Measurements from ENCODE around the gene RDH16.
"Not testable (repeated sequence)": the region's sequence is repeated elsewhere in the genome, so short reads cannot be mapped to it uniquely, and the experiment has no call there.

The RDH16 gene

DNA sequence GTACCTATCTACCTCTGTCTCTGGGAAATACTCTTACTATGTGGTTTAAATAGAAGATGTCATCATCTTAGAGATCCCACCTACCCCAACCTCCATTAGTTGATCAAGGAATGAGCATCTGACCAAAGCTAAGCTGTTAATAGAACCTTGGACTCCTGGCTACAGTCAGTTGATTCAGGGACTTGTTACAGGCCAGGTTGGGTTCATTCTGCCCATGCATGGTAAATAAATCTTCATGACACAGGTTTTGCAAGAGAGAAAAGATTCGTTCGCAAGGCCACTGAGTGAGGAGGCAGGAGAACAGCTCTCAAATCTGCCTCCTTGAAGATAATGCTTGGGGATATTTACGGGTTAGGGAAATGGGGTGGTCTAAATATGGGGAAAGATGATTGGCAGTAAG lies 42.7 kb downstream of the RDH16 start:
- Histone ChIP-seq H3K9ac (ENCODE audit: low read depth, low read length, poor library complexity, severe bottlenecking) (no peak overlapping the region), H3K27me3 (ENCODE audit: insufficient read depth, low read length, poor library complexity, severe bottlenecking) (no peaks in the 10 kb centered on the region), H3K4me1 (ENCODE audit: insufficient read depth, low read length, poor library complexity, severe bottlenecking) (no peaks in the 10 kb centered on the region), H3K4me3 (ENCODE audit: low read length, poor library complexity, severe bottlenecking) (no peak overlapping the region), H3F3A (ENCODE audit: low read depth) (no peaks in the 10 kb centered on the region), H3K9me3 (ENCODE audit: insufficient read depth, low read depth, low read length) (no peaks in the 10 kb centered on the region), H3K36me3 (ENCODE audit: insufficient read depth, low read length) (no peaks in the 10 kb centered on the region), H3K9me2 (replicated peaks; ENCODE audit: low read depth, low read length) (no peaks in the 10 kb centered on the region), H3K4me2 (ENCODE audit: low read depth, low read length, poor library complexity, severe bottlenecking) (no peak overlapping the region), H2AFZ (ENCODE audit: low read length) (no peak overlapping the region), H3K79me2 (ENCODE audit: insufficient read depth, low read length) (no peaks in the 10 kb centered on the region), H4K20me1 (ENCODE audit: insufficient read depth, low read length, poor library complexity, severe bottlenecking) (no peaks in the 10 kb centered on the region)
- TF ChIP-seq, protein P1, sequence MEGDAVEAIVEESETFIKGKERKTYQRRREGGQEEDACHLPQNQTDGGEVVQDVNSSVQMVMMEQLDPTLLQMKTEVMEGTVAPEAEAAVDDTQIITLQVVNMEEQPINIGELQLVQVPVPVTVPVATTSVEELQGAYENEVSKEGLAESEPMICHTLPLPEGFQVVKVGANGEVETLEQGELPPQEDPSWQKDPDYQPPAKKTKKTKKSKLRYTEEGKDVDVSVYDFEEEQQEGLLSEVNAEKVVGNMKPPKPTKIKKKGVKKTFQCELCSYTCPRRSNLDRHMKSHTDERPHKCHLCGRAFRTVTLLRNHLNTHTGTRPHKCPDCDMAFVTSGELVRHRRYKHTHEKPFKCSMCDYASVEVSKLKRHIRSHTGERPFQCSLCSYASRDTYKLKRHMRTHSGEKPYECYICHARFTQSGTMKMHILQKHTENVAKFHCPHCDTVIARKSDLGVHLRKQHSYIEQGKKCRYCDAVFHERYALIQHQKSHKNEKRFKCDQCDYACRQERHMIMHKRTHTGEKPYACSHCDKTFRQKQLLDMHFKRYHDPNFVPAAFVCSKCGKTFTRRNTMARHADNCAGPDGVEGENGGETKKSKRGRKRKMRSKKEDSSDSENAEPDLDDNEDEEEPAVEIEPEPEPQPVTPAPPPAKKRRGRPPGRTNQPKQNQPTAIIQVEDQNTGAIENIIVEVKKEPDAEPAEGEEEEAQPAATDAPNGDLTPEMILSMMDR (conservative IDR thresholded peaks at IDR 0.05; ENCODE audit: low read length) = no peak
- no peak for TF ChIP-seq EZH2phosphoT487 (IDR thresholded peaks at IDR 0.05; ENCODE audit: borderline replicate concordance)

DNA sequence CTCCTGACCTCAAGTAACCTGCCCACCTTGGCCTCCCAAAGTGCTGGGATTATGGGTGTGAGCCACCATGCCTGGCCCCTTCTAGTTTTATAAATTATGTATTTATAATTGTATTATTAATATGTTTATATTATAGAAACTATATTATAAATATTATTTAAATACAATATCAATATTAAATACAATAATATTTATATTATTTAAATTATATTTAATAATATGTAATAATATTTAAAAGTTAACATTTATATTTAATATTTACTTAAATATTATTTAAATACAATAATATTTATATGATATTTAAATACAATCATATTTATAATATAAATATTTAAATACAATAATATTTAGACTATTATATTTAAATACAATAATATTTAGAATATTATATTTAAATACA lies 43.2 kb downstream of the RDH16 start:
- Histone ChIP-seq H3K4me2 (ENCODE audit: low read depth, low read length, poor library complexity, severe bottlenecking) (no peak overlapping the region), H3K9me3 (ENCODE audit: insufficient read depth, low read depth, low read length) (peaks cover 1% of the 10 kb centered on the region; the same call in 1 of the 2 replicates), H3K79me2 (ENCODE audit: insufficient read depth, low read length) (no peaks in the 10 kb centered on the region), H3K4me3 (ENCODE audit: low read length, poor library complexity, severe bottlenecking) (no peak overlapping the region), H3K9me2 (replicated peaks; ENCODE audit: low read depth, low read length) (no peaks in the 10 kb centered on the region), H3F3A (ENCODE audit: low read depth) (no peaks in the 10 kb centered on the region), H3K4me1 (ENCODE audit: insufficient read depth, low read length, poor library complexity, severe bottlenecking) (no peaks in the 10 kb centered on the region), H3K36me3 (ENCODE audit: insufficient read depth, low read length) (no peaks in the 10 kb centered on the region), H2AFZ (ENCODE audit: low read length) (no peak overlapping the region), H4K20me1 (ENCODE audit: insufficient read depth, low read length, poor library complexity, severe bottlenecking) (no peaks in the 10 kb centered on the region), H3K9ac (ENCODE audit: low read depth, low read length, poor library complexity, severe bottlenecking) (no peak overlapping the region), H3K27me3 (ENCODE audit: insufficient read depth, low read length, poor library complexity, severe bottlenecking) (no peaks in the 10 kb centered on the region)
- no peak for TF ChIP-seq EZH2phosphoT487 (IDR thresholded peaks at IDR 0.05; ENCODE audit: borderline replicate concordance)
- TF ChIP-seq, protein P1 (conservative IDR thresholded peaks at IDR 0.05; ENCODE audit: low read length) = no peak

DNA sequence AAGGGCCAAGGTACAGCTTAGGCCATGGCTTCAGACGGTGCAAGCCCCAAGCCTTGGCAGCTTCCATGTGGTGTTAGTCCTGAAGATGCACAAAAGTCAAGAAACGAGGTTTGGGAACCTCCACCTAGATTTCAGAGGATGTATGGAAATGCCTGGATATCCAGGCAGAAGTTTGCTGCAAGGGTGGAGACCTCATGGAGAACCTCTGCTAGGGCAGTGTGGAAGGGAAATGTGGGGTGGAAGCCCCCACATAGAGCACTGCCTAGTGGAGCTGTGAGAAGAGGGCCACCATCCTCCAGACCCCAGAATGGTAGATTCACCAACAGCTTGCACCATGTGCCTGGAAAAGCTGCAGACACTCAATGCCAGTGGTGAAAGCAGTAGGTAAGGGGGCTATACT lies 48.0 kb downstream of the RDH16 start:
- not testable (repeated sequence) for H3K4me2 ChIP-seq (ENCODE audit: low read depth, low read length, poor library complexity, severe bottlenecking); H3K9me2 ChIP-seq (replicated peaks; ENCODE audit: low read depth, low read length); H3K27me3 ChIP-seq (ENCODE audit: insufficient read depth, low read length, poor library complexity, severe bottlenecking); H2AFZ ChIP-seq (ENCODE audit: low read length); H3K4me3 ChIP-seq (ENCODE audit: low read length, poor library complexity, severe bottlenecking); H3K79me2 ChIP-seq (ENCODE audit: insufficient read depth, low read length); H3K9me3 ChIP-seq (ENCODE audit: insufficient read depth, low read depth, low read length); H3K36me3 ChIP-seq (ENCODE audit: insufficient read depth, low read length); H4K20me1 ChIP-seq (ENCODE audit: insufficient read depth, low read length, poor library complexity, severe bottlenecking); H3K4me1 ChIP-seq (ENCODE audit: insufficient read depth, low read length, poor library complexity, severe bottlenecking); H3F3A ChIP-seq (ENCODE audit: low read depth); H3K9ac ChIP-seq (ENCODE audit: low read depth, low read length, poor library complexity, severe bottlenecking)

DNA sequence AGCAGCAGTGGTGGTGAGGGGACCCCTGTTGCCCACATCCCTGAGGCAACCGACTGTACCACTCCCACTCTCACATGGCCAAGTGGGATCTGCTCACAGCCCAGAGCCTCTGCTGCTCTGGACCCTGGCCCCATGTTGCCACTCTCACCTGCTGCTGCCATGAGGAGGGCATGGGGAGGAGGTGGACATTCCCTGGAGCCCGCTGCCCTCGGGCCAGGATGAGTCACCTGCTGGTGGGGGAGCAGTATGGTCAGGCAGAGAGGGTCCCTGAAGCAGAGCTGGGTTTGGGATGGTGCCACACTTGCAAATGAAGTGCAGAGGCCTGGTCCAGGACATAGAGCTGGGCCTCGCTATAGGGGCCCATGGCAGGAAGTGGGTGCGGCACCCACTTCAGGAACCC lies 49.3 kb downstream of the RDH16 start:
- peaks cover 13% of the 10 kb centered on the region for H3K9me3 ChIP-seq (ENCODE audit: insufficient read depth, low read depth, low read length)
- H2AFZ ChIP-seq (ENCODE audit: low read length) = no peak overlapping the region
- no peak overlapping the region for H3K9ac ChIP-seq (ENCODE audit: low read depth, low read length, poor library complexity, severe bottlenecking)
- H3K36me3 ChIP-seq (ENCODE audit: insufficient read depth, low read length) = no peaks in the 10 kb centered on the region
- no peaks in the 10 kb centered on the region for H3K27me3 ChIP-seq (ENCODE audit: insufficient read depth, low read length, poor library complexity, severe bottlenecking)
- H4K20me1 ChIP-seq (ENCODE audit: insufficient read depth, low read length, poor library complexity, severe bottlenecking) = no peaks in the 10 kb centered on the region
- H3K79me2 ChIP-seq (ENCODE audit: insufficient read depth, low read length) = no peaks in the 10 kb centered on the region
- H3K4me1 ChIP-seq (ENCODE audit: insufficient read depth, low read length, poor library complexity, severe bottlenecking) = no peaks in the 10 kb centered on the region
- H3F3A ChIP-seq (ENCODE audit: low read depth) = no peaks in the 10 kb centered on the region
- no peak overlapping the region for H3K4me2 ChIP-seq (ENCODE audit: low read depth, low read length, poor library complexity, severe bottlenecking)
- TF ChIP-seq EZH2phosphoT487 (IDR thresholded peaks at IDR 0.05; ENCODE audit: borderline replicate concordance) = no peak
- TF ChIP-seq, protein P1 (conservative IDR thresholded peaks at IDR 0.05; ENCODE audit: low read length) = no peak
- H3K4me3 ChIP-seq (ENCODE audit: low read length, poor library complexity, severe bottlenecking) = no peak overlapping the region
- no peaks in the 10 kb centered on the region for H3K9me2 ChIP-seq (replicated peaks; ENCODE audit: low read depth, low read length)

All from Loucy (cell line).